ENCODE measurements around the gene CAPN15.

Gene CAPN15

DNA sequence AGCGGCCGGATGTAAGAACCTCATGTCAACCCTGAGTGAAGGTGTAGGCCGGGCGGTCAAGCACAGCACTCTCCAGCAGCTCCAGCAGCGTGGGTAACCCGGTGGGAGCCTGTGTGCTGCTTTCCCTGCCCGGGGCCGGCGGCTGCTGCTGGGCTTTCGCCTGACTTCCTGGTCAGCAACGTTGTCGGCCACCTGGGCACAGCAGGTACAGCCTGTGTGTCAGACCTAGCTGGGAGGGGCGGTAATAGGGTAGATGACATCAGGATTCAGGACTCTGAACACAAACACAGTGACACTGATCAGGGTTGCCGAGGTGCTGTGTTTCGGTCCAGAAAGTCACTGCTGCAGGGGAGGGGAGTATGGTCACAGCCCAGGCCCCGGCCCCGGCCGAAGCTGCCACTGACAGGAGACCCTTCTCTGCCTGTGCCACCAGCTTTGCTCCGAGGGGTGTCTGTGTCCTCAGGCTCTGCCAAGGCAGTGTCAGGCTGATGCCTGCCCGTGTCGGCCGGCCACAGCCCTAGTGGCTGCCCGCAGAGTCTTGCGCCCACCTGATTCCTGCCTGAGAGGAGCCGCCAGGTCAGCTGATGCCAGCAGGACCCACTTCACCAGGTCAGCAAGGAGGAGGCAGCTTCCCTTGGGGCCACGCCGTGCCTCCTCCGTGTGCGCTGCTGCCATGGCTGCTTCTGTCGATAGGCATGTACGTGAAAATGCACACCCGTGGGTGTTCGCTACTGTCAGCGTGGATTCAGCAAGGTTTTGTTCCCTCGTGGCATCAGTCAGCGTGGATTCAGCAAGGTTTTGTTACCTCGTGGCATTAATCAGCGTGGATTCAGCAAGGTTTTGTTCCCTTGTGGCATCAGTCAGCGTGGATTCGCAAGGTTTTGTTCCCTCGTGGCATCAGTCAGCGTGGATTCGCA is 71.6 kb downstream of the CAPN15 start:
- H3K27ac ChIP-seq: no peak overlapping the region
- TF ChIP-seq ZFX (IDR thresholded peaks at IDR 0.05): no peak
- TF ChIP-seq, protein P1, sequence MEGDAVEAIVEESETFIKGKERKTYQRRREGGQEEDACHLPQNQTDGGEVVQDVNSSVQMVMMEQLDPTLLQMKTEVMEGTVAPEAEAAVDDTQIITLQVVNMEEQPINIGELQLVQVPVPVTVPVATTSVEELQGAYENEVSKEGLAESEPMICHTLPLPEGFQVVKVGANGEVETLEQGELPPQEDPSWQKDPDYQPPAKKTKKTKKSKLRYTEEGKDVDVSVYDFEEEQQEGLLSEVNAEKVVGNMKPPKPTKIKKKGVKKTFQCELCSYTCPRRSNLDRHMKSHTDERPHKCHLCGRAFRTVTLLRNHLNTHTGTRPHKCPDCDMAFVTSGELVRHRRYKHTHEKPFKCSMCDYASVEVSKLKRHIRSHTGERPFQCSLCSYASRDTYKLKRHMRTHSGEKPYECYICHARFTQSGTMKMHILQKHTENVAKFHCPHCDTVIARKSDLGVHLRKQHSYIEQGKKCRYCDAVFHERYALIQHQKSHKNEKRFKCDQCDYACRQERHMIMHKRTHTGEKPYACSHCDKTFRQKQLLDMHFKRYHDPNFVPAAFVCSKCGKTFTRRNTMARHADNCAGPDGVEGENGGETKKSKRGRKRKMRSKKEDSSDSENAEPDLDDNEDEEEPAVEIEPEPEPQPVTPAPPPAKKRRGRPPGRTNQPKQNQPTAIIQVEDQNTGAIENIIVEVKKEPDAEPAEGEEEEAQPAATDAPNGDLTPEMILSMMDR (conservative IDR thresholded peaks at IDR 0.05): no peak

DNA sequence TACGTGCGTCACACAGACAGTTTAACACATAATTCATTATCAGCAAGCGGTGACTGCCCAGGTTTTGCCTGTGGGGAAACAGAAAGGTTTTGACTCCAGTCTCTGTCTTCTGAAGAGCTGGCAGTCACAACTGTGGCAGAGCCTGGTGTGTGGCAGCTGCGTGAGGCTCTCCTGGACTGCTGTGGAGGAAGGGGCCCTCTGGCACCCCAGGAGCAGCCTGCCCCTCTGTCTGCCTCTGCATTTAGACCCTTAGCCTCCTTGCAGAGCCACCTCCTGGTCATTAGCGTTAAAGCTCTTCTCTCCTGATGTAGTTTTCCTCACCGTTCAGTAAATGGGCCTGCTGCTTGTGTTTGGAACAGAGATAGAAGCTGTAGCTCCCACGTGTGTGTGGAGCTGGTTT is 73.3 kb downstream of the CAPN15 start:
- TF ChIP-seq, protein P1 (conservative IDR thresholded peaks at IDR 0.05): no peak; the same call in 1 of the 2 replicates
- no peak for TF ChIP-seq ZFX (IDR thresholded peaks at IDR 0.05)
- no peak overlapping the region for H3K27ac ChIP-seq

DNA sequence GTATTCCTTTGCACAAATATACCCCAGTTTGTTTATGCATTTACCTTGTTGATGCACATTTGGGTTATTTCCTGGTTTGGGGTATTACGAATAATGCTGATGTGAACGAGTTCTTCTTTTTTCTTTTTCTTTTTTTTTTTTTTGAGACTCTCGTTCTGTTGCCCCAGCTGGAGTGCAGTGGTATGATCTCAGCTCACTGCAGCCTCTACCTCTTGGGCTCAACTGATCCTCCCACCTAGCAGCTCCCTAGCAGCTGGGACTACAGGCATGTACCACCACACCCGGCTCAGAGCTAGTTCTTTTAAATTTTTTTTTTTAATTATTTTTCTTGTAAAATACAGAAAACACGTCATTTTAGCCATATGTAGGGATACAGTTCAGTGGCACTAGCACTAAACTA is 76.4 kb downstream of the CAPN15 start:
- TF ChIP-seq, protein P1 (conservative IDR thresholded peaks at IDR 0.05): no peak
- no peak for TF ChIP-seq ZFX (IDR thresholded peaks at IDR 0.05)
- H3K27ac ChIP-seq: no peak overlapping the region

All from C4-2B (cell line).